Neural cell (in vitro differentiated cells): ENCODE measurements around the gene GALK2.

ENCODE experiments used
- CTCF ChIP-seq: fragments of 450-650 bp; IDR thresholded peaks from 2 replicates; pipeline ENCODE4 v1.5.1; 2014; ENCODE audit warnings: antibody characterized with exemption, mild to moderate bottlenecking, moderate library complexity; ENCODE audit not compliant: poor library complexity, severe bottlenecking
- EP300 ChIP-seq: fragments of 450-650 bp; conservative IDR thresholded peaks from 2 replicates; pipeline ENCODE4 v1.6.1; 2014; ENCODE audit warnings: antibody characterized with exemption, mild to moderate bottlenecking, moderate library complexity; ENCODE audit not compliant: poor library complexity, severe bottlenecking
- EZH2 ChIP-seq: fragments of 200-600, 300-800 bp; shearing (Covaris generic), sonication (generic); IDR thresholded peaks from 2 replicates; pipeline ENCODE4 v1.6.1; 2014; ENCODE audit warnings: antibody characterized with exemption, low read length, borderline replicate concordance, mild to moderate bottlenecking; ENCODE audit not compliant: insufficient read depth, poor library complexity, severe bottlenecking
- POLR2AphosphoS5 ChIP-seq: IDR thresholded peaks from 2 replicates; pipeline ENCODE4 v1.6.1; 2012
- RAD21 ChIP-seq: fragments of 450-650 bp; conservative IDR thresholded peaks from 2 replicates; pipeline ENCODE4 v1.6.1; 2014; ENCODE audit warnings: antibody characterized with exemption, mild to moderate bottlenecking, moderate library complexity
- REST ChIP-seq: IDR thresholded peaks from 2 replicates; pipeline ENCODE4 v1.6.1; 2012; ENCODE audit warnings: borderline replicate concordance
- SMC3 ChIP-seq: fragments of 450-650 bp; conservative IDR thresholded peaks from 2 replicates; pipeline ENCODE4 v1.6.1; 2014; ENCODE audit warnings: antibody characterized with exemption, mild to moderate bottlenecking, moderate library complexity; ENCODE audit not compliant: poor library complexity
- TAF1 ChIP-seq: IDR thresholded peaks from 2 replicates; pipeline ENCODE4 v1.6.1; 2012; ENCODE audit warnings: low read depth

- TF ChIP-seq EZH2 (no peak), CTCF (no peak), REST (no peak), POLR2AphosphoS5 (no peak), RAD21 (no peak), SMC3 (no peak), TAF1 (no peak), EP300 (no peak)
Observed at GRCh38 chr15:49121901-49122300, 48.1 kb upstream of the GALK2 start.
